Endothelial cell (in vitro differentiated cells): ENCODE data around the gene TSPAN14. TPM values are rescaled to one million over a fixed set of nuclear protein-coding genes. Genes with fewer than 3 reads are reported as not detected.

Experiments
- DNase-seq: peaks from one replicate; pipeline ENCODE4 v3.0.0; 2021; ENCODE audit warnings: low spot score
- H3K27ac Mint-ChIP-seq: one replicate; pipeline ENCODE4 v1.8.0; 2021; ENCODE audit warnings: mixed read lengths, inconsistent platforms; ENCODE audit not compliant: unreplicated experiment
- H3K27me3 Mint-ChIP-seq: one replicate; pipeline ENCODE4 v1.8.0; 2021; ENCODE audit warnings: mild to moderate bottlenecking, moderate library complexity, mixed read lengths, inconsistent platforms; ENCODE audit not compliant: unreplicated experiment
- H3K36me3 Mint-ChIP-seq: one replicate; pipeline ENCODE4 v1.8.0; 2021; ENCODE audit warnings: mild to moderate bottlenecking, low read depth, mixed read lengths, inconsistent platforms; ENCODE audit not compliant: unreplicated experiment
- H3K4me1 Mint-ChIP-seq: one replicate; pipeline ENCODE4 v1.8.0; 2021; ENCODE audit warnings: mild to moderate bottlenecking, mixed read lengths, inconsistent platforms; ENCODE audit not compliant: unreplicated experiment
- H3K4me3 Mint-ChIP-seq: one replicate; pipeline ENCODE4 v1.8.0; 2021; ENCODE audit warnings: mild to moderate bottlenecking, mixed read lengths, inconsistent platforms; ENCODE audit not compliant: unreplicated experiment
- H3K9me3 Mint-ChIP-seq: one replicate; pipeline ENCODE4 v1.8.0; 2021; ENCODE audit warnings: mixed read lengths, inconsistent platforms; ENCODE audit not compliant: unreplicated experiment
- CTCF ChIP-seq: fragments of 200-600 bp; sonication (generic); IDR thresholded peaks from one replicate; pipeline ENCODE4 v1.5.0; 2021; ENCODE audit warnings: antibody characterized with exemption; ENCODE audit not compliant: unreplicated experiment
- total RNA-seq: library from RNA; stranded (reverse); fragmentation: NEBNext Ultra II Directional; extraction: Animal tissue kit (Norgen Biotek cat#: 25700); gene quantifications from one replicate; pipeline ENCODE4 v1.2.1, GENCODE V29; 2021; ENCODE audit not compliant: unreplicated experiment

The TSPAN14 gene
- total RNA-seq, 1 donor from 2014 or later = 147 TPM

- no peak overlapping the region for H3K4me3 Mint-ChIP-seq
Measured at GRCh38 chr10:80539421-80540031, 85.4 kb downstream of the TSPAN14 start.

GRCh38 chr10:80540136-80540535 is 86.0 kb downstream of the TSPAN14 start:
- no peak for DNase-seq
- H3K27me3 Mint-ChIP-seq = peaks cover 27% of the 10 kb centered on the region
- H3K4me3 Mint-ChIP-seq = peak overlapping the region; percentile 4
- H3K4me1 Mint-ChIP-seq = peaks cover 51% of the 10 kb centered on the region
- TF ChIP-seq CTCF = no peak
- no peaks in the 10 kb centered on the region for H3K9me3 Mint-ChIP-seq
- peaks cover 14% of the 10 kb centered on the region for H3K36me3 Mint-ChIP-seq
- no peak overlapping the region for H3K27ac Mint-ChIP-seq

More at GRCh38 chr10:80539421-80540031, 85.4 kb downstream of the TSPAN14 start:
- no peak for TF ChIP-seq CTCF
- DNase-seq = no peak
- peaks cover 23% of the 10 kb centered on the region for H3K27me3 Mint-ChIP-seq
- H3K9me3 Mint-ChIP-seq = no peaks in the 10 kb centered on the region
- H3K4me1 Mint-ChIP-seq = peaks cover 47% of the 10 kb centered on the region
- H3K27ac Mint-ChIP-seq = no peak overlapping the region
- H3K36me3 Mint-ChIP-seq = peaks cover 9% of the 10 kb centered on the region

- Mint-ChIP-seq H3K9me3 (no peaks in the 10 kb centered on the region), H3K4me1 (peaks cover 51% of the 10 kb centered on the region), H3K36me3 (peaks cover 14% of the 10 kb centered on the region), H3K27ac (peak overlapping the region; percentile 11), H3K4me3 (peak overlapping the region; percentile 4), H3K27me3 (peaks cover 28% of the 10 kb centered on the region)
- no peak for DNase-seq
- no peak for TF ChIP-seq CTCF
Measured at GRCh38 chr10:80540618-80540980, 86.5 kb downstream of the TSPAN14 start.

GRCh38 chr10:80540981-80541750 is 87.1 kb downstream of the TSPAN14 start:
- H3K9me3 Mint-ChIP-seq = no peaks in the 10 kb centered on the region
- H3K27ac Mint-ChIP-seq = peak overlapping the region; percentile 67
- H3K27me3 Mint-ChIP-seq = peaks cover 29% of the 10 kb centered on the region
- peaks cover 14% of the 10 kb centered on the region for H3K36me3 Mint-ChIP-seq
- no peak for TF ChIP-seq CTCF
- no peak overlapping the region for H3K4me3 Mint-ChIP-seq
- DNase-seq = no peak
- H3K4me1 Mint-ChIP-seq = peaks cover 51% of the 10 kb centered on the region

GRCh38 chr10:80542053-80542452 is 87.9 kb downstream of the TSPAN14 start:
- Mint-ChIP-seq H3K27ac (peak overlapping the region; percentile 75), H3K4me1 (peaks cover 49% of the 10 kb centered on the region), H3K27me3 (peaks cover 23% of the 10 kb centered on the region), H3K4me3 (no peak overlapping the region), H3K36me3 (peaks cover 9% of the 10 kb centered on the region), H3K9me3 (no peaks in the 10 kb centered on the region)
- DNase-seq = no peak
- TF ChIP-seq CTCF = no peak
